Ecto neural progenitor cell (in vitro differentiated cells): ENCODE measurements around the gene CPT2.

Source experiments
- DNase-seq: peaks from one replicate; pipeline ENCODE4 v3.0.0-alpha.2; 2018; ENCODE audit warnings: low spot score

Gene CPT2

GRCh38 chr1:53196485-53197290 lies at the start of gene CPT2:
TSS of gene CPT2 (plus strand) at chr1:53196824. CDS start at chr1:53196944, 120 bp downstream.
- DNase-seq: peak; percentile 92

GRCh38 chr1:53147174-53147573 lies 49.5 kb upstream of the CPT2 start:
- DNase-seq: no peak

- no peak for DNase-seq
Observed at GRCh38 chr1:53148123-53148522, 48.5 kb upstream of the CPT2 start.

- DNase-seq: no peak
Observed at GRCh38 chr1:53153752-53154151, 42.9 kb upstream of the CPT2 start.

- peak; percentile 38 for DNase-seq
Observed at GRCh38 chr1:53154859-53155438, 41.7 kb upstream of the CPT2 start.

GRCh38 chr1:53155534-53155933 lies 41.1 kb upstream of the CPT2 start:
- DNase-seq: peak; percentile 12

GRCh38 chr1:53155945-53156344 lies 40.7 kb upstream of the CPT2 start:
- peak; percentile 27 for DNase-seq

- no peak for DNase-seq
Observed at GRCh38 chr1:53156783-53157182, 39.8 kb upstream of the CPT2 start.

GRCh38 chr1:53158900-53159299 lies 37.7 kb upstream of the CPT2 start:
- DNase-seq: no peak

- DNase-seq: peak; percentile 42
Observed at GRCh38 chr1:53160924-53161378, 35.7 kb upstream of the CPT2 start.

- DNase-seq: no peak
Observed at GRCh38 chr1:53162621-53163020, 34.0 kb upstream of the CPT2 start.

GRCh38 chr1:53163291-53163768 lies 33.3 kb upstream of the CPT2 start:
- no peak for DNase-seq

GRCh38 chr1:53165408-53165961 lies 31.1 kb upstream of the CPT2 start:
- peak; percentile 17 for DNase-seq

GRCh38 chr1:53166366-53166765 lies 30.3 kb upstream of the CPT2 start:
- DNase-seq: peak; percentile 25

- peak; percentile 18 for DNase-seq
Observed at GRCh38 chr1:53166912-53167311, 29.7 kb upstream of the CPT2 start.

GRCh38 chr1:53172426-53173128 lies 24.0 kb upstream of the CPT2 start:
- peak; percentile 36 for DNase-seq

- peak; percentile 37 for DNase-seq
Observed at GRCh38 chr1:53174971-53175913, 21.4 kb upstream of the CPT2 start.

GRCh38 chr1:53176452-53177208 lies 20.0 kb upstream of the CPT2 start:
- DNase-seq: no peak

- no peak for DNase-seq
Observed at GRCh38 chr1:53180226-53180625, 16.4 kb upstream of the CPT2 start.

- DNase-seq: no peak
Observed at GRCh38 chr1:53180951-53181350, 15.7 kb upstream of the CPT2 start.
